Mucosa of rectum (tissue), 2 donors: ENCODE data around the gene IQGAP1.
A peak's percentile ranks its signal among the peaks of the same experiment; 100 is the strongest.
"Not testable (repeated sequence)": the region's sequence is repeated elsewhere in the genome, so short reads cannot be mapped to it uniquely, and the experiment has no call there.

Experiments used
- H3K27ac ChIP-seq, 2 donors: one replicate each; pipeline ENCODE4 v1.7.0; 2013; ENCODE audit warnings: inconsistent platforms in 2 of 2, low read depth in 2 of 2, low read length in 2 of 2
- H3K27me3 ChIP-seq, 2 donors: one replicate each; pipeline ENCODE4 v1.7.0; 2013; ENCODE audit warnings: low read length in 2 of 2; ENCODE audit not compliant: control insufficient read depth in 2 of 2, insufficient read depth in 2 of 2
- H3K36me3 ChIP-seq, 2 donors: one replicate each; pipeline ENCODE4 v1.7.0; 2013; ENCODE audit warnings: low read length in 2 of 2; ENCODE audit not compliant: control insufficient read depth in 2 of 2, insufficient read depth in 2 of 2
- H3K4me1 ChIP-seq, 2 donors: one replicate each; pipeline ENCODE4 v1.7.0; 2013; ENCODE audit warnings: low read length in 2 of 2, mild to moderate bottlenecking in 1 of 2; ENCODE audit not compliant: control insufficient read depth in 2 of 2, insufficient read depth in 2 of 2
- H3K4me3 ChIP-seq, 2 donors: one replicate each; pipeline ENCODE4 v1.7.0; 2013; ENCODE audit warnings: low read length in 2 of 2
- H3K9ac ChIP-seq, 2 donors: one replicate each; pipeline ENCODE4 v1.7.0; 2013; ENCODE audit warnings: low read length in 2 of 2, low read depth in 1 of 2, mild to moderate bottlenecking in 1 of 2
- H3K9me3 ChIP-seq, 2 donors: one replicate each; pipeline ENCODE4 v1.7.0; 2013; ENCODE audit warnings: low read length in 2 of 2; ENCODE audit not compliant: control insufficient read depth in 2 of 2
- donor health status: healthy.
- donor health status: Normal muscosa, but diverticular disease.

IQGAP1 gene

DNA sequence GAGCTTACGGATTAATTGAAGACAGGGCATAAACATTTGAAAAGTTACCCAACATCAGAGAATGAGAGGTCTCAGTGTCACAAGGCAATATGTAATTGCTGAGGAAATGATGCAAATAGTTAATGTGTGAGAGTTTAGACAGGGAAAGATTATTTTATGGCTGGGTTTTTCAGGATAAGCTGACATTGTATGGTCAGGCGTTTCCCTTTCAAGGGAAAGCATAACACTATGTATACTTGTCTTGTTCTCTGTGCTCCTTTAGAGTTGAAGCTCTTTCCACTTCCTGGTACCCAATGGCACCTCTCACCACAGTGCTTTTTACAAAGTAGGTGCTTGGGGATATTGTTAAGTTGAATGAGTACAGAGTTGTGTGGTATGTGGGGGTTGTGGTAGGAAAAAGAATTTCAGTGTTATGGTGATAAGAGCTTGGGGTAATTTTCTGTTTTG is 19.9 kb downstream of the IQGAP1 start:
- H3K27me3 ChIP-seq = no peaks in the 10 kb centered on the region
- H3K9ac ChIP-seq = peak overlapping the region in 1 of 2 donors; percentile 35
- H3K9me3 ChIP-seq = no peaks in the 10 kb centered on the region
- H3K4me3 ChIP-seq = peak overlapping the region; percentile 1 to 47
- peaks cover 27 to 30% of the 10 kb centered on the region in 2 donors for H3K4me1 ChIP-seq
- H3K36me3 ChIP-seq = peaks cover 2% of the 10 kb centered on the region in 2 donors
- peak overlapping the region; percentile 74 to 83 for H3K27ac ChIP-seq

DNA sequence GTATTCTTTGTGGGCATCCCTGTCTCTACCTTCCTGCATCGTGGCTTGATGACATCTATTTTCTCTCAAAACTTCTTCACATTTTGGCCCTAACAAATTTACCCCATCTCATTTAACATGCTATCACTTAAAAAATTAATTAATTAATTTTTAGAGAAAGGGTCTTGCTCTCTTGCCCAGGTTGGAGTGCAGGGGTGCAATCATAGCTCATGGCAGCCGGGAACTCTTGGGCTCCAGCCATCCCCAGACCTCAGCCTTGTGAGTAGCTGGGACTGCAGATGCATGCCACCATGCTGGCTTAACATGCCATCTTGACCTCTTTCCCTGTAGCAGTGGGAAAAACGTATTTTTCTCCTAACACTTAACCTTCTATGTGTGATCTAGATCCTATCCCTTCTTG is 20.6 kb downstream of the IQGAP1 start:
- Histone ChIP-seq H3K4me3 (peak overlapping the region in 1 of 2 donors; percentile 1), H3K4me1 (peaks cover 34 to 38% of the 10 kb centered on the region in 2 donors), H3K27me3 (no peaks in the 10 kb centered on the region), H3K36me3 (peaks cover 2% of the 10 kb centered on the region in 2 donors), H3K9me3 (no peaks in the 10 kb centered on the region), H3K27ac (peak overlapping the region; percentile 74 to 83), H3K9ac (no peak overlapping the region)

DNA sequence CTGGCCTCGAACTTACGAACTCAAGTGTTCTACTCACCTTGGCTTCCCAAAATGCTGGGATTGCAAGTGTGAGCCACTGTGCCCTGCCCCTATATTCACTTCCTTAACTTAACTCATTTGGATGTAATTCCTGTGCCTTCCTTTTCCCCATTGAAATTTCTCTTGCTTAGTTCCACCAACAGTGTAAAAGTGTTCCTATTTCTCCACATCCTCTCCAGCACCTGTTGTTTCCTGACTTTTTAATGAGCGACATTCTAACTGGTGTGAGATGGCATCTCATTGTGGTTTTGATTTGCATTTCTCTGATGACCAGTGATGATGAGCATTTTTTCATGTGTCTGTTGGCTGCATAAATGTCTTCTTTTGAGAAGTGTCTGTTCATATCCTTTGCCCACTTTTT is 21.5 kb downstream of the IQGAP1 start:
- not testable (repeated sequence) for H3K9me3 ChIP-seq, H3K4me3 ChIP-seq, H3K36me3 ChIP-seq, H3K27me3 ChIP-seq, H3K27ac ChIP-seq, H3K9ac ChIP-seq
- H3K4me1 ChIP-seq = peaks cover 37 to 43% of the 10 kb centered on the region in 2 donors

DNA sequence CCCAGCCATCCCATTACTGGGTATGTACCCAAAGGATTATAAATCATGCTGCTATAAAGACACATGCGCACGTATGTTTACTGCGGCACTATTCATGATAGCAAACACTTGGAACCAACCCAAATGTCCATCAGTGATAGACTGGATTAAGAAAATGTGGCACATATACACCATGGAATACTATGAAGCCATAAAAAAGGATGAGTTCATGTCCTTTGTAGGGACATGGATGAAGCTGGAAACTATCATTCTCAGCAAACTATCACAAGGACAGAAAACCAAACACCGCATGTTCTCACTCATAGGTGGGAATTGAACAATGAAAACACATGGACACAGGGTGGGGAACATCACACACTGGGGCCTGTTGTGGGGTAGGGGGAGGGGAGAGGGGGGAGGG is 22.3 kb downstream of the IQGAP1 start:
- H3K4me3 ChIP-seq, H3K36me3 ChIP-seq, H3K27ac ChIP-seq, H3K9ac ChIP-seq, H3K27me3 ChIP-seq, H3K9me3 ChIP-seq: not testable (repeated sequence)
- peaks cover 33 to 43% of the 10 kb centered on the region in 2 donors for H3K4me1 ChIP-seq

DNA sequence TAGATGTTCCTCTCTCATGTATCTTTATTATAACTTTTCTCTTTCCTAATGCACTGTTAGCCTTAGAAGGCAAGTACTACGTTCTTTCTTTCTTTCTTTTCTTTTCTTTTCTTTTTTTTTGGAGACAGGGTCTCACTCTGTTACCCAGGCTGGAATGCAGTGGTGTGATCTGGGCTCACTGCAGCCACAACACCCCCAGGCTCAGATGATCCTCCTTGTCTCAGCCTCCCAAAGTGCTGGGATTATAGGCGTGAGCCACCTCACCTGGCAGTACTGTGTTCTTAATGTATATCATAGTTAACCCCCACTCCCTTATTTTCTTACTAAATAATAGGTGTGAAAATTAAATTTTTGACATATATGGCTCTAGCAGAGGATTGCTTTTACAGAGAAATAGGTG is 23.1 kb downstream of the IQGAP1 start:
- Histone ChIP-seq H3K9ac (no peak overlapping the region), H3K4me1 (peaks cover 32 to 41% of the 10 kb centered on the region in 2 donors), H3K4me3 (no peak overlapping the region), H3K9me3 (no peaks in the 10 kb centered on the region), H3K36me3 (peaks cover 5 to 6% of the 10 kb centered on the region in 2 donors), H3K27me3 (no peaks in the 10 kb centered on the region), H3K27ac (no peak overlapping the region)

DNA sequence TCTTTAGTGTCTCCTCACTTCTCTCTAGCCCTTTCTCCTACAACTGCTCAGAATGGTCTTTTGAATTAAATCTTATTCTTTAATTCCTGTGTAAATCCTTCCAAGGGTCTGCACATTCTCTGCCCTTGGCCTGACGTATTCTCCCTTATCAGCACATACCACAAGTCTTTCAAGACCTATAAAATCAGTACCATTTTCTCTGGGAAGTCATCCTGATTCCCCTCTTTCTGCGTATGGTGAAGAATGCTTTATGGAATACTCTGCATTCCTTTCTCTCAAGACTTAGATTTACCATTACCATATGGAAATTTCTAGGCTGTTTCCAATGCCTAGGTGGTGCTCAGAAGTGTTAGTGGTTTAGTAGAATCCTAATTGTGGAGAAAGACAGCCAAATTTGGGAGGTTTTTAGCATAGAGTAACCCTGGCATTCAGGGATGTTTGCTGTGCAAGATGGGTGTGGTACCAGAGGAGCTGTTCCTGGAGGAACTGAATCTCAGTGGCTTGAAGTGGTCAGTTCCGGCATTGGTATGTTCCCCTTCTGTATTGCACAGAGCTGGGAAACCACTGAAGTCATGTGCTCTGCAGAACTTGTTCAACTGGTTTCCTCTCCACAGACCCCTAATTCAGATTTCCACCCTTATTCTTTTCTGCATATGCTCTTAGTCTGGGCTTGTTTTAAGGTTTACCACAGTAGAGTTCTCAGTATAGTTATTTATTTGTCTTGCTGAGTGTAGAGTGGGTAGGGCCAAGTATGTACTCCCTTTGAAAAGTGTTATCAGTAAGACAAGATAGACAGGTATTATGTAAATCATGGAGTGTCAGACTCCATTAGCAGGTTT is 24.5 kb downstream of the IQGAP1 start:
- no peaks in the 10 kb centered on the region for H3K9me3 ChIP-seq
- H3K36me3 ChIP-seq = peaks cover 5 to 6% of the 10 kb centered on the region in 2 donors
- peak overlapping the region; percentile 68 to 69 for H3K27ac ChIP-seq
- H3K4me1 ChIP-seq = peaks cover 26 to 31% of the 10 kb centered on the region in 2 donors
- H3K4me3 ChIP-seq = peak overlapping the region in 1 of 2 donors; percentile 45
- no peaks in the 10 kb centered on the region for H3K27me3 ChIP-seq
- H3K9ac ChIP-seq = no peak overlapping the region

DNA sequence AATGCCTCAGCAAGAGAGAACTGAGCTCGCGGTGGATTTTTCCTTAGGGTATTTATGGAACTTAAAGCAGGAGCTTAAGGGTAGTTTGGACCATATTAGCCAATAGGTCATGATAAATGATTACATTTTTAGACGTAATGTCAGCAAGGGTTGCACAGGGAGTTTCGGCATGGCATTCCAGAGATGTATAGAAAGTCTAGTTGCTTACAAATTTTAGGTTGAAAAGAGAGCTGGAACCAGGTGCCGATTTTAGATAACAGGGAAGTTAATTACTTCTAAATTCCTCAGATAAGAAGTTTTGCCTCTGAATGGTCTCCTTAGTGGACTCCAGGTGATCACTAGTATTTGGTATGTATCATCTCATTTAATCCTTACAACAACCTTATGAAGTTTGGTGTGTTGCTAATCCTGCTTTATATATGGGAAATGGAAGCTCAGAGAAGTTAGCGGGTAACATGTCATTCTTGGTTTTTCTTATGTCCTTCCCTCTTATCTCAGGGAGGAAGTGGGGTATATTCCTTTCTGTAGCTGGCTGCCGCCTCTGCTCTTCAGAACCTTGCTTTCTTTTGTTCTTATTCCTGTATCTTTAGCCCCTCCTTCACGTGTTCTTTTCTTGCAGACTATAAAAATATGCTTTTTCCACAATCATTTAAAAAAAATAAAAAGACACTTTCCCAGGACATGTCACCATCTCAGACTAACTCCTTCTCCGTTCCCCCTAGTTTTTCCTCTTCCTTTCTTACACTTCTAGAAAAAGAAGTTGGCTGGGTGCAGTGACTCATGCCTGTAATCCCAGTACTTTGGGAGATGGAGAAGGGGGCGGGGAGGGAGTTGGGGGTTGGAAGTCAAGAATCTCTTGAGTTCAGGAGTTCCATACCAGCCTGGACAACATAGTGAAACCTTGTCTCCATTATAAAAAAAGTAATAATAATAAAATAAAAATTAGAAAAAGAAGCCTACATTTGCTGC is 25.7 kb downstream of the IQGAP1 start:
- no peaks in the 10 kb centered on the region for H3K27me3 ChIP-seq
- peaks cover 25 to 30% of the 10 kb centered on the region in 2 donors for H3K4me1 ChIP-seq
- H3K27ac ChIP-seq = peak overlapping the region; percentile 68 to 69
- peak overlapping the region in 1 of 2 donors; percentile 4 for H3K4me3 ChIP-seq
- no peaks in the 10 kb centered on the region for H3K9me3 ChIP-seq
- no peak overlapping the region for H3K9ac ChIP-seq
- peaks cover 5 to 6% of the 10 kb centered on the region in 2 donors for H3K36me3 ChIP-seq

DNA sequence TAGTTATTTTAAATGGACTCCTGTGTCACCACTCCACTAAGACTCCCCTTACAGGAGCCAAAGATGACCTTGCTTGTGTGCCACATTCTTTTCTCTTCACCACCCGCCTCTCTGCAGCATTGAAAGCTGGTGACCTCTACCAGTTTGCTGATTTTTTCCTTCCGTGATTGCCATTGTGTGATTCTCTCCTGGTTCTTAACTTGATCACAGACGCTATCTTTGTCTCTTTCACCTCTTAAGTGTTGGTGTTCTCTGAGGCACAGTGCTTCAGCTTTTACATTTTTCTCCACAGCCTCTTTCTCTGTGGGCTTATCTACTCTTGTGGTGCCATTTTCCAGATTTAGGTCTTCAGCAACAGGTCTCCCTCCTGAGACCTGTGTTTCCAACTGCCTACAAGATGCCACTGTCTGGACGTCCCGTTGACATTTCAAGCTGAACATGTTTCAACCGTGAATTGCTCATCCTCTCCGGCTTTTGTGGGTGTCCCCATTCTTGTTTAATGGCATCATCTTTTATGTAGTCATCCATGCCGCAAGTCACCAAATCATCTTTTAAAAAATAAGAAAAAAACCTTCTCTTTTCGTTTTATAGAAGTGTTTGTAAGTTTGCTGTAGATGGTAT is 26.5 kb downstream of the IQGAP1 start:
- no peaks in the 10 kb centered on the region for H3K9me3 ChIP-seq
- H3K4me1 ChIP-seq = peaks cover 31 to 35% of the 10 kb centered on the region in 2 donors
- H3K36me3 ChIP-seq = peaks cover 4% of the 10 kb centered on the region in 2 donors
- no peaks in the 10 kb centered on the region for H3K27me3 ChIP-seq
- H3K9ac ChIP-seq = no peak overlapping the region
- H3K4me3 ChIP-seq = no peak overlapping the region
- H3K27ac ChIP-seq = peak overlapping the region; percentile 9 to 39

DNA sequence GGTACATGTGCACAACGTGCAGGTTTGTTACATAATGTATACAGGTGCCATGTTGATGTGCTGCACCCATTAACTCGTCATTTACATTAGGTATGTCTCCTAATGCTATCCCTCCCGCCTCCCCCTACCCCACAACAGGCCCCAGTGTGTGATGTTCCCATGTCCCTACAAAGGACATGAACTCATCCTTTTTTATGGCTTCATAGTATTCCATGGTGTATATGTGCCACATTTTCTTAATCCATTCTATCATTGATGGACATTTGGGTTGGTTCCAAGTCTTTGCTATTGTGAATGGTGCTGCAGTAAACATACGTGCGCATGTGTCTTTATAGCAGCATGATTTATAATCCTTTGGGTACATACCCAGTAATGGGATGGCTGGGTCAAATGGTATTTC is 28.0 kb downstream of the IQGAP1 start:
- peaks cover 41 to 46% of the 10 kb centered on the region in 2 donors for H3K4me1 ChIP-seq
- H3K9me3 ChIP-seq, H3K36me3 ChIP-seq, H3K4me3 ChIP-seq, H3K27me3 ChIP-seq, H3K27ac ChIP-seq, H3K9ac ChIP-seq: not testable (repeated sequence)
